Measurements from ENCODE around the gene SGIP1. TPM values are rescaled to one million over a fixed set of nuclear protein-coding genes. Genes with fewer than 3 reads are reported as not detected.

SGIP1 gene
- total RNA-seq, 2 experiments from 2014 or later = not detected

DNA sequence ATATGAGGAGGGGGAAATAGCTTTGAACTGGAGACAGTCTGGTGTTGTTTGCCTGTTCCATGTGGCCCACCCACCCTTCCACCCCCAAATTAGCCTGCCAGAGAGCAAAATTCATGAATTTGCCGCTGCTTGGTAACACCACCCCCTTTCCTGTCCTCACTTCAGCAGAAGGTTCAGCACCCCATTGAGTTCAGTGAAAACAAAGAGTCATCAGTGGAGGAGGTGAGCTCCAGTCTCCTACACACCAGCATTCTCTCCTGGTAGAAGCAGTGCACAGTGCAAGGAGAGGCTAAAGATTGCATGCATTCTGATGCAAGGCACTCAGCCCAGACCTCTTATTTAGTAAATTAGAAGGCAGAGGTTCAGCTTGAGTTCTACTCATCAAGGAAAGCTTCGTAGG lies 118.6 kb downstream of the SGIP1 start:
- H3K4me3 Mint-ChIP-seq = no peak overlapping the region
- no peak for DNase-seq
- no peaks in the 10 kb centered on the region for H3K9me3 Mint-ChIP-seq
- H3K27me3 Mint-ChIP-seq = peaks cover 14% of the 10 kb centered on the region
- no peaks in the 10 kb centered on the region for H3K4me1 Mint-ChIP-seq (ENCODE audit: low read depth)
- no peak overlapping the region for H3K27ac Mint-ChIP-seq
- intact Hi-C loops (cut with micrococcal nuclease) = no loop called here
- H3K36me3 Mint-ChIP-seq (ENCODE audit: low read depth) = no peaks in the 10 kb centered on the region
- ChIA-PET POLR2A (interaction anchor here (0.6 kb wide), 1 partner anchor 258 kb away, joined by 3 read pairs; no protein-coding TSS in a partner anchor), CTCF (no interaction called here)
- ATAC-seq = no peak
- TF ChIP-seq, protein P1, sequence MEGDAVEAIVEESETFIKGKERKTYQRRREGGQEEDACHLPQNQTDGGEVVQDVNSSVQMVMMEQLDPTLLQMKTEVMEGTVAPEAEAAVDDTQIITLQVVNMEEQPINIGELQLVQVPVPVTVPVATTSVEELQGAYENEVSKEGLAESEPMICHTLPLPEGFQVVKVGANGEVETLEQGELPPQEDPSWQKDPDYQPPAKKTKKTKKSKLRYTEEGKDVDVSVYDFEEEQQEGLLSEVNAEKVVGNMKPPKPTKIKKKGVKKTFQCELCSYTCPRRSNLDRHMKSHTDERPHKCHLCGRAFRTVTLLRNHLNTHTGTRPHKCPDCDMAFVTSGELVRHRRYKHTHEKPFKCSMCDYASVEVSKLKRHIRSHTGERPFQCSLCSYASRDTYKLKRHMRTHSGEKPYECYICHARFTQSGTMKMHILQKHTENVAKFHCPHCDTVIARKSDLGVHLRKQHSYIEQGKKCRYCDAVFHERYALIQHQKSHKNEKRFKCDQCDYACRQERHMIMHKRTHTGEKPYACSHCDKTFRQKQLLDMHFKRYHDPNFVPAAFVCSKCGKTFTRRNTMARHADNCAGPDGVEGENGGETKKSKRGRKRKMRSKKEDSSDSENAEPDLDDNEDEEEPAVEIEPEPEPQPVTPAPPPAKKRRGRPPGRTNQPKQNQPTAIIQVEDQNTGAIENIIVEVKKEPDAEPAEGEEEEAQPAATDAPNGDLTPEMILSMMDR (IDR thresholded peaks at IDR 0.05) = no peak

DNA sequence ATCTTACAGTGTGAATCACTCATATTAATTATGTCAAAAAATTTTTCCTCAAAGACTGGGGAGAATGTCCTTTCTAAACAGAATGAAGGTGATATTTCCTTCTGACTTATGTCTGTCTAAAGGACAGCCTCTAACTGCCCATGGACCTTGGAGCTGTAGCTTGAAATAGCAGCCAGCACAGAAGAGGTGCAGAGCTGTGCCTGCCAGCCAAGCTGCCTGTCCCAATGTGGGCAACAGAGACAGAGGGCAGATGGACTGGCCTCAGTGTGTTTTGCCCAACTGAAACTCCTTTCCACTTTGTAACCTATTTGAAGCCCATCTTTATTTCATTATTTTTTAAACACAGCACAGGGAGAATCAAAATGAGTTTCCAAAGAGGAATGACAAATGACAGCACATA lies 120.7 kb downstream of the SGIP1 start:
- Mint-ChIP-seq H3K36me3 (ENCODE audit: low read depth) (no peaks in the 10 kb centered on the region), H3K9me3 (no peaks in the 10 kb centered on the region), H3K4me1 (ENCODE audit: low read depth) (no peaks in the 10 kb centered on the region), H3K4me3 (no peak overlapping the region), H3K27ac (no peak overlapping the region), H3K27me3 (peaks cover 10% of the 10 kb centered on the region)
- DNase-seq (no peak), ATAC-seq (no peak)
- TF ChIP-seq, protein P1 (IDR thresholded peaks at IDR 0.05) = no peak
- CTCF ChIA-PET = no interaction called here
- intact Hi-C loops (cut with micrococcal nuclease) = no loop called here
- POLR2A ChIA-PET = no interaction called here

DNA sequence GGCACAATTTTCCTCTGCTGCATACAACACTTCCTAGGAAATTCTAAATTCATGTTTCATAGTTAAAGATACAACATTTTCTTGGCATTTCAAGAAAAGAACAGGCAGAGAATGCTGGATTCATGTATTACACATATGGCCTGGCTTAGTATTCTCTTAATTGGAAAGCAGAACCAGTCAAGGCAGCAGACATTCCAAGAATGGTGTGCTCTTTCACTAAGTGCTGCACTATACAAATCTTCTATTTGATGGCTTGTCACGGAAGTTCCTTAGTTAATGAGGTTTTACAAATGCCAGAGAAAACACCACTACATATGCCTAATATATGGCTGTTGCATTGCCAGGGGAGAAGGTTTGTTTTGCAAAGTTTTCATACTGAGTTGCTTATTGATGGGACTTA lies 137.5 kb downstream of the SGIP1 start:
- ChIA-PET POLR2A (no interaction called here), CTCF (no interaction called here)
- intact Hi-C loops (cut with micrococcal nuclease) = no loop called here
- ATAC-seq (no peak), DNase-seq (no peak)
- no peaks in the 10 kb centered on the region for H3K4me1 Mint-ChIP-seq (ENCODE audit: low read depth)
- no peaks in the 10 kb centered on the region for H3K9me3 Mint-ChIP-seq
- H3K36me3 Mint-ChIP-seq (ENCODE audit: low read depth) = no peaks in the 10 kb centered on the region
- TF ChIP-seq, protein P1 (IDR thresholded peaks at IDR 0.05) = no peak
- no peak overlapping the region for H3K4me3 Mint-ChIP-seq
- peaks cover 1% of the 10 kb centered on the region for H3K27me3 Mint-ChIP-seq
- no peak overlapping the region for H3K27ac Mint-ChIP-seq

DNA sequence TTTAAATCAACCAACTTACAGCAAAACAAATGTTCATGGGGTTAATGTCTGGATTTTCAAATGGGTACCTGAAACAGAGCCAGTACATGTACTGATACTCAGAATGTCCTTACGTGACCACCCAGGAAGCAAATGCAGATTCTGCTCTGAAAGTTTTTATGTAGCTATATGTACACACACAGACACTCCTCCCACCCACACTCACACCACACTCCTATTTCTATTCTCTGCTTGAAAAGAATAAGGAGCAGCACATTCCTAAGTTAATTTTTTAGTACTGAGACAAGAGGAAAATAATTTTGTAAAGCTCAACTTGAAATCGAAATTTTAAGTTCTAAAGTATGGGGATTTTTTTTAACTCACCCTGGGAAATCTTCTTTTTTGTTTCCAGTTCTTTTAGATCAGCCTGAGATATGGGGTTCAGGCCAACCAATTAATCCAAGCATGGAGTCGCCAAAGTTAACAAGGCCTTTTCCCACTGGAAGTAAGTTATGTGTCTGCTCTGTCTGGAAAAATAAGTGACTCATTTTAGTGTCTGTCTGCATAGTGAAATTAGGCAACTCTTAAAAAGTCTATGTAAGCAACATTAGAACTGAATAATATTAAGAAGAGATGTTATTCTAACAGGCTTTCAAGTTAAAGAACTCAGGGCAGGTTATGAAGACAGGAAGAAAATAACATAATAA lies 142.8 kb downstream of the SGIP1 start:
- ChIA-PET CTCF (interaction anchor here (0.9 to 1.3 kb wide), 2 partner anchors 49 to 50 kb away, joined by 3 read pairs; no protein-coding TSS in a partner anchor), POLR2A (no interaction called here)
- intact Hi-C loops (cut with micrococcal nuclease) = no loop called here
- Mint-ChIP-seq H3K4me1 (ENCODE audit: low read depth) (no peaks in the 10 kb centered on the region), H3K9me3 (no peaks in the 10 kb centered on the region), H3K27ac (no peak overlapping the region), H3K4me3 (no peak overlapping the region), H3K36me3 (ENCODE audit: low read depth) (no peaks in the 10 kb centered on the region), H3K27me3 (no peaks in the 10 kb centered on the region)
- ATAC-seq = no peak
- DNase-seq = no peak
- TF ChIP-seq, protein P1 (IDR thresholded peaks at IDR 0.05) = no peak

DNA sequence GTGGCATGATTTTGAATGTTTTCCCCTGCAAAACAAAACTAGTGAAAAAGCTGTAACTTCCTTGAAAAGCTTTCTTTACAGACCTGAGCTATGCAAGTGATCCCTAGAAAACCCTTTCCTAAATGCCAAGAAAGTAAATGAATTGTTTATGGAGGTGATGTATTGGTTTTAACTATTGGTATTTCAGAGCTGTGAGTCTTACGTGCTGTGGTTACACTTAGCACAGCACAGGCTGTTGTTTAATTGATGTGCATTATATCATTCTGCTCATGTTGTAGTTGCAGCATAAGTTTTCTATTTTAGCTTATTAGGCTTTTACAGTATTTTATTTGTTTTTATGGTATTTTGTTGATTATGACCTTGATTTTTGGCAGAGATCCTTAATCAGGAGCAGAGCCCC lies 144.2 kb downstream of the SGIP1 start:
- ChIA-PET POLR2A (no interaction called here), CTCF (interaction anchor here (1.4 kb wide), 1 partner anchor 59 kb away, joined by 3 read pairs; no protein-coding TSS in a partner anchor)
- Mint-ChIP-seq H3K9me3 (no peaks in the 10 kb centered on the region), H3K27me3 (no peaks in the 10 kb centered on the region), H3K4me1 (ENCODE audit: low read depth) (no peaks in the 10 kb centered on the region), H3K4me3 (no peak overlapping the region), H3K27ac (no peak overlapping the region), H3K36me3 (ENCODE audit: low read depth) (no peaks in the 10 kb centered on the region)
- TF ChIP-seq, protein P1 (IDR thresholded peaks at IDR 0.05) = no peak
- no peak for ATAC-seq
- intact Hi-C loops (cut with micrococcal nuclease) = no loop called here
- no peak for DNase-seq
